Measurements from ENCODE around the gene TMEM150C.

- TF ChIP-seq CTCF (IDR thresholded peaks at IDR 0.05) (no peak), POLR2A (IDR thresholded peaks at IDR 0.05) (no peak)
Measured at GRCh38 chr4:82593411-82593810, 31.6 kb upstream of the TMEM150C start.
